Stimulated activated naive B cell treated with anti-CD40 and anti-IgM and Interleukin-4, amounts not matched to agents 10 μg/mL and 1 μg/mL and 100 μg/mL, for 72 hours (primary cell): ENCODE results near the gene CYP11A1.

Experiments
- ATAC-seq, 2 donors: fragments of 150-1000 bp; cut with Tn5 transposase; replicated peaks; 2 replicates each; pipeline ENCODE4 v1.10.0; 2021; ENCODE audit warnings: moderate library complexity in 1 of 2
- DNase-seq: peaks from one replicate; pipeline ENCODE4 v3.0.0; 2021
- H3K27ac Mint-ChIP-seq: one replicate; pipeline ENCODE4 v1.8.0; 2022; ENCODE audit warnings: mild to moderate bottlenecking, mixed read lengths
- H3K27me3 Mint-ChIP-seq, 2 donors: one replicate each; pipeline ENCODE4 v1.8.0; 2022; ENCODE audit warnings: mixed read lengths in 2 of 2
- H3K36me3 Mint-ChIP-seq, 2 donors: one replicate each; pipeline ENCODE4 v1.8.0; 2022; ENCODE audit warnings: mixed read lengths in 2 of 2, mild to moderate bottlenecking in 1 of 2
- H3K4me1 Mint-ChIP-seq, 2 donors: one replicate each; pipeline ENCODE4 v1.8.0; 2022; ENCODE audit warnings: mixed read lengths in 2 of 2, mild to moderate bottlenecking in 1 of 2
- H3K4me3 Mint-ChIP-seq, 2 donors: one replicate each; pipeline ENCODE4 v1.8.0; 2022; ENCODE audit warnings: mild to moderate bottlenecking in 2 of 2, mixed read lengths in 2 of 2, moderate library complexity in 1 of 2
- H3K9me3 Mint-ChIP-seq, 2 donors: one replicate each; pipeline ENCODE4 v1.8.0; 2022; ENCODE audit warnings: mixed read lengths in 2 of 2, mild to moderate bottlenecking in 1 of 2

Gene CYP11A1

GRCh38 chr15:74349241-74349778, 18.1 kb downstream of the CYP11A1 start:
- Mint-ChIP-seq H3K4me3 (no peak overlapping the region), H3K27ac (no peak overlapping the region)
- DNase-seq: no peak

GRCh38 chr15:74347757-74348250, 19.6 kb downstream of the CYP11A1 start:
- H3K27ac Mint-ChIP-seq: no peak overlapping the region
- peaks cover 18 to 21% of the 10 kb centered on the region in 2 donors for H3K27me3 Mint-ChIP-seq
- no peaks in the 10 kb centered on the region for H3K36me3 Mint-ChIP-seq
- DNase-seq (no peak), ATAC-seq (no peak)
- no peaks in the 10 kb centered on the region for H3K9me3 Mint-ChIP-seq
- peaks cover 0 to 4% of the 10 kb centered on the region in 2 donors for H3K4me1 Mint-ChIP-seq
- H3K4me3 Mint-ChIP-seq: no peak overlapping the region

More at GRCh38 chr15:74349241-74349778, 18.1 kb downstream of the CYP11A1 start:
- Mint-ChIP-seq H3K27me3 (peaks cover 11 to 23% of the 10 kb centered on the region in 2 donors), H3K36me3 (peaks cover 1 to 2% of the 10 kb centered on the region in 2 donors), H3K4me1 (peaks cover 0 to 4% of the 10 kb centered on the region in 2 donors), H3K9me3 (peaks cover under 1 to 2% of the 10 kb centered on the region in 2 donors)
- ATAC-seq: no peak

- Mint-ChIP-seq H3K4me3 (no peak overlapping the region), H3K27me3 (peaks cover 13 to 22% of the 10 kb centered on the region in 2 donors), H3K4me1 (peaks cover 0 to 4% of the 10 kb centered on the region in 2 donors), H3K9me3 (no peaks in the 10 kb centered on the region), H3K27ac (no peak overlapping the region), H3K36me3 (no peaks in the 10 kb centered on the region)
- DNase-seq (no peak), ATAC-seq (no peak)
Measured at GRCh38 chr15:74345051-74345450, 22.4 kb downstream of the CYP11A1 start.

GRCh38 chr15:74343797-74344127, 23.7 kb downstream of the CYP11A1 start:
- Mint-ChIP-seq H3K4me1 (peaks cover 0 to 1% of the 10 kb centered on the region in 2 donors), H3K27me3 (peaks cover 13 to 26% of the 10 kb centered on the region in 2 donors), H3K4me3 (no peak overlapping the region), H3K27ac (no peak overlapping the region), H3K36me3 (no peaks in the 10 kb centered on the region), H3K9me3 (no peaks in the 10 kb centered on the region)
- DNase-seq (no peak), ATAC-seq (no peak)

GRCh38 chr15:74343127-74343796, 24.2 kb downstream of the CYP11A1 start:
- ATAC-seq (no peak), DNase-seq (no peak)
- Mint-ChIP-seq H3K4me1 (peaks cover 0 to 1% of the 10 kb centered on the region in 2 donors), H3K27ac (no peak overlapping the region), H3K27me3 (peaks cover 13 to 26% of the 10 kb centered on the region in 2 donors), H3K36me3 (no peaks in the 10 kb centered on the region), H3K9me3 (no peaks in the 10 kb centered on the region), H3K4me3 (no peak overlapping the region)

GRCh38 chr15:74340150-74340549, 27.3 kb downstream of the CYP11A1 start:
- no peak for DNase-seq

GRCh38 chr15:74339371-74339770, 28.1 kb downstream of the CYP11A1 start:
- Mint-ChIP-seq H3K27me3 (peaks cover 7 to 17% of the 10 kb centered on the region in 2 donors), H3K4me3 (no peak overlapping the region), H3K9me3 (peaks cover 0 to under 1% of the 10 kb centered on the region in 2 donors), H3K4me1 (no peaks in the 10 kb centered on the region), H3K27ac (no peak overlapping the region), H3K36me3 (no peaks in the 10 kb centered on the region)
- ATAC-seq (no peak), DNase-seq (no peak)

More at GRCh38 chr15:74340150-74340549, 27.3 kb downstream of the CYP11A1 start:
- H3K27ac Mint-ChIP-seq: no peak overlapping the region
- H3K27me3 Mint-ChIP-seq: peaks cover 6 to 16% of the 10 kb centered on the region in 2 donors
- ATAC-seq: no peak
- no peaks in the 10 kb centered on the region for H3K36me3 Mint-ChIP-seq
- no peaks in the 10 kb centered on the region for H3K9me3 Mint-ChIP-seq
- no peak overlapping the region for H3K4me3 Mint-ChIP-seq
- no peaks in the 10 kb centered on the region for H3K4me1 Mint-ChIP-seq

- H3K27me3 Mint-ChIP-seq: peaks cover 13 to 21% of the 10 kb centered on the region in 2 donors
- no peaks in the 10 kb centered on the region for H3K4me1 Mint-ChIP-seq
- DNase-seq: no peak
- no peak overlapping the region for H3K27ac Mint-ChIP-seq
- H3K9me3 Mint-ChIP-seq: peaks cover 0 to 6% of the 10 kb centered on the region in 2 donors
- H3K4me3 Mint-ChIP-seq: no peak overlapping the region
- no peaks in the 10 kb centered on the region for H3K36me3 Mint-ChIP-seq
- ATAC-seq: no peak
Measured at GRCh38 chr15:74338676-74339075, 28.8 kb downstream of the CYP11A1 start.

GRCh38 chr15:74337607-74338211, 29.7 kb downstream of the CYP11A1 start:
- Mint-ChIP-seq H3K27ac (no peak overlapping the region), H3K4me1 (no peaks in the 10 kb centered on the region), H3K4me3 (no peak overlapping the region), H3K27me3 (peaks cover 13 to 17% of the 10 kb centered on the region in 2 donors), H3K9me3 (peaks cover 0 to 6% of the 10 kb centered on the region in 2 donors), H3K36me3 (no peaks in the 10 kb centered on the region)
- ATAC-seq (no peak), DNase-seq (no peak)

GRCh38 chr15:74337146-74337545, 30.3 kb downstream of the CYP11A1 start:
- H3K4me3 Mint-ChIP-seq: no peak overlapping the region
- peaks cover 13 to 17% of the 10 kb centered on the region in 2 donors for H3K27me3 Mint-ChIP-seq

GRCh38 chr15:74336061-74337005, 31.1 kb downstream of the CYP11A1 start:
- ATAC-seq: no peak

More at GRCh38 chr15:74337146-74337545, 30.3 kb downstream of the CYP11A1 start:
- ATAC-seq (no peak), DNase-seq (no peak)
- Mint-ChIP-seq H3K9me3 (peaks cover 0 to 6% of the 10 kb centered on the region in 2 donors), H3K27ac (no peak overlapping the region), H3K36me3 (no peaks in the 10 kb centered on the region), H3K4me1 (no peaks in the 10 kb centered on the region)

GRCh38 chr15:74335396-74335795, 32.0 kb downstream of the CYP11A1 start:
- no peaks in the 10 kb centered on the region for H3K4me1 Mint-ChIP-seq
- DNase-seq: no peak
- no peak overlapping the region for H3K27ac Mint-ChIP-seq
- H3K9me3 Mint-ChIP-seq: peaks cover 0 to 6% of the 10 kb centered on the region in 2 donors
- ATAC-seq: no peak
- peaks cover 17 to 19% of the 10 kb centered on the region in 2 donors for H3K27me3 Mint-ChIP-seq
- no peaks in the 10 kb centered on the region for H3K36me3 Mint-ChIP-seq
- no peak overlapping the region for H3K4me3 Mint-ChIP-seq

More at GRCh38 chr15:74336061-74337005, 31.1 kb downstream of the CYP11A1 start:
- no peak overlapping the region for H3K4me3 Mint-ChIP-seq
- no peak overlapping the region for H3K27ac Mint-ChIP-seq
- H3K9me3 Mint-ChIP-seq: peaks cover 0 to 6% of the 10 kb centered on the region in 2 donors
- no peaks in the 10 kb centered on the region for H3K36me3 Mint-ChIP-seq
- no peaks in the 10 kb centered on the region for H3K4me1 Mint-ChIP-seq
- no peak for DNase-seq
- peaks cover 13 to 17% of the 10 kb centered on the region in 2 donors for H3K27me3 Mint-ChIP-seq

- Mint-ChIP-seq H3K27ac (no peak overlapping the region), H3K4me1 (no peaks in the 10 kb centered on the region), H3K9me3 (peaks cover 0 to 6% of the 10 kb centered on the region in 2 donors), H3K4me3 (no peak overlapping the region), H3K36me3 (no peaks in the 10 kb centered on the region), H3K27me3 (peaks cover 15 to 17% of the 10 kb centered on the region in 2 donors)
- ATAC-seq: no peak
- no peak for DNase-seq
Measured at GRCh38 chr15:74334127-74334526, 33.3 kb downstream of the CYP11A1 start.

GRCh38 chr15:74333662-74334061, 33.8 kb downstream of the CYP11A1 start:
- Mint-ChIP-seq H3K27me3 (peaks cover 15 to 17% of the 10 kb centered on the region in 2 donors), H3K9me3 (peaks cover 0 to 6% of the 10 kb centered on the region in 2 donors), H3K4me1 (peaks cover 2% of the 10 kb centered on the region in 2 donors), H3K4me3 (no peak overlapping the region), H3K36me3 (no peaks in the 10 kb centered on the region), H3K27ac (no peak overlapping the region)
- ATAC-seq: no peak
- no peak for DNase-seq
